ENCODE results near the gene ZNF527.

- TF ChIP-seq CTCF (IDR thresholded peaks at IDR 0.05) (no peak), POLR2A (IDR thresholded peaks at IDR 0.05) (no peak)
Observed at GRCh38 chr19:37353968-37354367, 16.9 kb upstream of the ZNF527 start.

Measured in esophagus squamous epithelium (tissue), 4 donors.